H9 (cell line): Measurements from ENCODE around the gene PIBF1. TPM values are rescaled to one million over a fixed set of nuclear protein-coding genes. Genes with fewer than 3 reads are reported as not detected.

ENCODE experiments used
- DNase-seq: peaks from one replicate; pipeline ENCODE4 v3.0.0-alpha.2; 2017
- H2AFZ ChIP-seq: one replicate; pipeline ENCODE4 v1.6.1; 2013; ENCODE audit warnings: mild to moderate bottlenecking, low read length, control low read depth, moderate library complexity
- H2AK5ac ChIP-seq: 2 replicates; pipeline ENCODE4 v1.6.1; 2013; ENCODE audit warnings: low read length, control low read depth, mixed read lengths; ENCODE audit not compliant: insufficient read length
- H2BK120ac ChIP-seq: one replicate; pipeline ENCODE4 v1.6.1; 2013; ENCODE audit warnings: low read depth, mild to moderate bottlenecking, low read length, control low read depth, inconsistent platforms; ENCODE audit not compliant: poor library complexity, severe bottlenecking
- H2BK12ac ChIP-seq: 2 replicates; pipeline ENCODE4 v1.6.1; 2013; ENCODE audit warnings: low read length, control low read depth, mixed read lengths, low read depth; ENCODE audit not compliant: insufficient read length
- H2BK15ac ChIP-seq: 2 replicates; pipeline ENCODE4 v1.6.1; 2013; ENCODE audit warnings: low read depth, low read length, control low read depth
- H2BK20ac ChIP-seq: one replicate; pipeline ENCODE4 v1.6.1; 2013; ENCODE audit warnings: low read depth, mild to moderate bottlenecking, low read length, control low read depth, inconsistent platforms; ENCODE audit not compliant: poor library complexity, severe bottlenecking
- H2BK5ac ChIP-seq: 2 replicates; pipeline ENCODE4 v1.6.1; 2013; ENCODE audit warnings: low read length, control low read depth, mixed read lengths; ENCODE audit not compliant: insufficient read length
- H3K14ac ChIP-seq: 2 replicates; pipeline ENCODE4 v1.6.1; 2013; ENCODE audit warnings: low read length, control low read depth; ENCODE audit not compliant: insufficient read depth
- H3K18ac ChIP-seq: 2 replicates; pipeline ENCODE4 v1.6.1; 2013; ENCODE audit warnings: low read depth, mild to moderate bottlenecking, mixed read lengths, low read length, control low read depth; ENCODE audit not compliant: insufficient read length
- H3K23ac ChIP-seq: 2 replicates; pipeline ENCODE4 v1.6.1; 2013; ENCODE audit warnings: low read length, control low read depth, mixed read lengths, low read depth; ENCODE audit not compliant: insufficient read length
- H3K23me2 ChIP-seq: 2 replicates; pipeline ENCODE4 v1.6.1; 2013; ENCODE audit warnings: low read depth, mild to moderate bottlenecking, mixed read lengths, low read length, control low read depth; ENCODE audit not compliant: insufficient read length, poor library complexity, severe bottlenecking
- H3K27ac ChIP-seq: 2 replicates; pipeline ENCODE4 v1.5.1; 2013; ENCODE audit warnings: low read length, control low read depth, mixed read lengths, low read depth; ENCODE audit not compliant: insufficient read length
- H3K27me3 ChIP-seq: 2 replicates; pipeline ENCODE4 v1.6.1; 2013; ENCODE audit warnings: low read length, control low read depth, inconsistent platforms; ENCODE audit not compliant: insufficient read depth
- H3K4ac ChIP-seq: 2 replicates; pipeline ENCODE4 v1.6.1; 2013; ENCODE audit warnings: low read depth, mild to moderate bottlenecking, control low read depth, inconsistent platforms, low read length, moderate library complexity
- H3K4me1 ChIP-seq: 2 replicates; pipeline ENCODE4 v1.6.1; 2013; ENCODE audit warnings: low read length, control low read depth, inconsistent platforms; ENCODE audit not compliant: insufficient read depth
- H3K4me2 ChIP-seq: 2 replicates; pipeline ENCODE4 v1.6.1; 2013; ENCODE audit warnings: low read length, control low read depth, mixed read lengths; ENCODE audit not compliant: insufficient read length, insufficient read depth
- H3K56ac ChIP-seq: 2 replicates; pipeline ENCODE4 v1.6.1; 2013; ENCODE audit warnings: low read depth, mild to moderate bottlenecking, mixed read lengths, low read length, control low read depth; ENCODE audit not compliant: insufficient read length
- H3K79me1 ChIP-seq: 2 replicates; pipeline ENCODE4 v1.6.1; 2013; ENCODE audit warnings: low read depth, mild to moderate bottlenecking, moderate library complexity, low read length, control low read depth, inconsistent platforms; ENCODE audit not compliant: insufficient read depth, poor library complexity, severe bottlenecking
- H3K79me2 ChIP-seq: 2 replicates; pipeline ENCODE4 v1.6.1; 2013; ENCODE audit warnings: low read length, control low read depth, inconsistent platforms; ENCODE audit not compliant: insufficient read depth
- H3K9ac ChIP-seq: 2 replicates; pipeline ENCODE4 v1.6.1; 2013; ENCODE audit warnings: low read length, control low read depth, mixed read lengths; ENCODE audit not compliant: insufficient read length; ENCODE audit errors: extremely low read depth
- H3K9me3 ChIP-seq: one replicate; pipeline ENCODE4 v1.6.1; 2013; ENCODE audit warnings: low read depth, low read length, inconsistent platforms; ENCODE audit not compliant: control insufficient read depth
- H3T11ph ChIP-seq: one replicate; pipeline ENCODE4 v1.6.1; 2013; ENCODE audit warnings: mild to moderate bottlenecking, low read length, control low read depth, inconsistent platforms
- H4K20me1 ChIP-seq: one replicate; pipeline ENCODE4 v1.6.1; 2013; ENCODE audit not compliant: control insufficient read depth, insufficient read length, insufficient read depth
- H4K5ac ChIP-seq: 2 replicates; pipeline ENCODE4 v1.6.1; 2013; ENCODE audit warnings: low read depth, mild to moderate bottlenecking, mixed read lengths, low read length, control low read depth; ENCODE audit not compliant: insufficient read length
- H4K8ac ChIP-seq: replicated peaks from 2 replicates; pipeline ENCODE4 v1.6.1; 2013; ENCODE audit warnings: low read length, control low read depth, mixed read lengths, low read depth; ENCODE audit not compliant: insufficient read length
- H4K91ac ChIP-seq: 2 replicates; pipeline ENCODE4 v1.6.1; 2013; ENCODE audit warnings: low read depth, mild to moderate bottlenecking, moderate library complexity, mixed read lengths, low read length, control low read depth; ENCODE audit not compliant: insufficient read length
- H3K27ac Mint-ChIP-seq, 3 experiments: 2 replicates in 2 of 3; 3 replicates in 1 of 3; pipeline ENCODE4 v1.8.0; 2020 to 2021; ENCODE audit warnings: mixed read lengths in 3 of 3, mild to moderate bottlenecking in 1 of 3, moderate library complexity in 1 of 3
- H3K27me3 Mint-ChIP-seq: 2 replicates; pipeline ENCODE4 v1.8.0; 2021; ENCODE audit warnings: low read depth, mild to moderate bottlenecking, moderate library complexity, mixed read lengths
- H3K36me3 Mint-ChIP-seq, 3 experiments: 2 replicates in 2 of 3; 3 replicates in 1 of 3; pipeline ENCODE4 v1.8.0; 2020 to 2021; ENCODE audit warnings: low read depth in 3 of 3, mixed read lengths in 3 of 3; ENCODE audit not compliant: insufficient read depth in 1 of 3
- H3K4me1 Mint-ChIP-seq, 2 experiments: 2 replicates each; pipeline ENCODE4 v1.8.0; 2020; ENCODE audit warnings: mixed read lengths in 2 of 2
- H3K4me3 Mint-ChIP-seq, 2 experiments: 2 replicates in 1 of 2; 3 replicates in 1 of 2; pipeline ENCODE4 v1.8.0; 2020 to 2021; ENCODE audit warnings: mild to moderate bottlenecking in 2 of 2, mixed read lengths in 2 of 2, moderate library complexity in 1 of 2
- H3K9me3 Mint-ChIP-seq, 2 experiments: 2 replicates in 1 of 2; 3 replicates in 1 of 2; pipeline ENCODE4 v1.8.0; 2020; ENCODE audit warnings: mild to moderate bottlenecking in 2 of 2, mixed read lengths in 2 of 2, moderate library complexity in 1 of 2
- CTCF ChIP-seq: fragments of 200-600 bp; sonication (generic); conservative IDR thresholded peaks from 3 replicates; pipeline ENCODE4 v1.8.0; 2021; ENCODE audit warnings: antibody characterized with exemption, mild to moderate bottlenecking
- WGBS: extraction: QIAGEN DNeasy Blood & Tissue Kit; methylation state at CpG from one replicate; pipeline ENCODE4 v1.1.7; 2013; ENCODE audit warnings: missing lambda C conversion rate, low lambda C conversion rate, mixed read lengths; ENCODE audit not compliant: insufficient read length; ENCODE audit errors: extremely low coverage; 5-methylcytosine and 5-hydroxymethylcytosine counted together
- total RNA-seq: library from RNA; stranded (reverse); gene quantifications from 2 replicates; pipeline ENCODE4 v1.2.1, GENCODE V29; 2021

The PIBF1 gene
- total RNA-seq, 1 experiment from 2014 or later: 12.7 TPM

DNA sequence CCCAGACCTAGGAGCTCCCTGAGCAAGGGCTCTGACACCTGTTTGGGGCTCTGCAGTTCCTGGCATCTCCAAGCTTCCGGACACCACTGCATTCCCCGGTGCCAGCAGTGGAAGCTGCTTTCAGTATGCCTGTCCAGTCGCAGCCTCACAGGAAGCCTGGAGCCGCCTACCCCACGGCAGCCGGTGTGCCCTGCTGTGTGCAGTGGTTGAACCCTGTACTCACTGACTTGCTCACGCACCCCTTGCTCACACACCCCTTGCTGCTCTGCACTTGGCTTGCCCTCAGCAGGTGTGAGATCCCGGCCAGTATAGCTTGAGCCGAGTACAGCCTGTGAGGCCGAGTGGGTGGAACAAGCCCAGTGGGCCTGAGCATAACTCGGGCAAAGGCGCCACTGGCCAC lies 70.3 kb downstream of the PIBF1 start:
- H3K9me3 ChIP-seq: no peaks in the 10 kb centered on the region
- H2BK15ac ChIP-seq: no peak overlapping the region
- H3K18ac ChIP-seq: no peak overlapping the region
- Mint-ChIP-seq H3K4me1 (no peaks in the 10 kb centered on the region), H3K9me3 (no peaks in the 10 kb centered on the region), H3K36me3 (peaks cover 0 to 8% (median 0%) of the 10 kb centered on the region in 3 experiments; a peak in 1 of 7 replicates), H3K4me3 (no peak overlapping the region), H3K27me3 (no peaks in the 10 kb centered on the region), H3K27ac (no peak overlapping the region; a peak in 1 of 7 replicates)
- H3K27ac ChIP-seq: no peak overlapping the region
- no peaks in the 10 kb centered on the region for H3K27me3 ChIP-seq
- no peak overlapping the region for H3K23ac ChIP-seq
- no peak for DNase-seq
- no peak for TF ChIP-seq CTCF
- no peaks in the 10 kb centered on the region for H3K4me1 ChIP-seq
- H3K4ac ChIP-seq: no peak overlapping the region
- H3T11ph ChIP-seq: no peak overlapping the region
- H4K20me1 ChIP-seq: no peaks in the 10 kb centered on the region
- H2BK12ac ChIP-seq: no peak overlapping the region
- no peak overlapping the region for H3K9ac ChIP-seq
- H3K4me2 ChIP-seq: no peak overlapping the region
- no peak overlapping the region for H2AK5ac ChIP-seq
- no CpG with 5 or more reads among the region's 12 CpGs for WGBS
- no peak overlapping the region for H3K14ac ChIP-seq
- no peak overlapping the region for H4K8ac ChIP-seq
- H3K79me1 ChIP-seq: no peaks in the 10 kb centered on the region
- no peak overlapping the region for H2BK20ac ChIP-seq
- H2BK120ac ChIP-seq: no peak overlapping the region
- no peak overlapping the region for H2AFZ ChIP-seq
- H3K56ac ChIP-seq: no peak overlapping the region
- H2BK5ac ChIP-seq: no peak overlapping the region
- no peaks in the 10 kb centered on the region for H3K79me2 ChIP-seq
- H4K5ac ChIP-seq: no peak overlapping the region
- no peaks in the 10 kb centered on the region for H3K23me2 ChIP-seq
- H4K91ac ChIP-seq: no peak overlapping the region
